K562 (cell line): ENCODE results near the gene PRCC. TPM values are rescaled to one million over a fixed set of nuclear protein-coding genes. Genes with fewer than 3 reads are reported as not detected.
A peak's percentile ranks its signal among the peaks of the same experiment; 100 is the strongest.

Experiments
- ARID1B ChIP-seq: fragments of 450-650 bp; IDR thresholded peaks from 2 replicates; pipeline ENCODE4 v1.6.1; 2016; ENCODE audit warnings: antibody characterized with exemption, mild to moderate bottlenecking, inconsistent platforms
- DPF2 ChIP-seq: fragments of 450-650 bp; IDR thresholded peaks from 2 replicates; pipeline ENCODE4 v1.6.1; 2016
- FOSL1 ChIP-seq: fragments of 200-800 bp; sonication (Bioruptor generic); conservative IDR thresholded peaks from 2 replicates; pipeline ENCODE4 v1.6.1; 2016; ENCODE audit warnings: missing genetic modification characterization, missing compliant biosample characterization
- FOXK1 ChIP-seq: sonication (generic); formaldehyde crosslinking; IDR thresholded peaks from 2 replicates; pipeline ENCODE4 v1.8.0; 2022; ENCODE audit warnings: missing genetic modification reagents, mild to moderate bottlenecking, borderline replicate concordance
- MTA1 ChIP-seq: fragments of 450-650 bp; IDR thresholded peaks from 2 replicates; pipeline ENCODE4 v1.6.1; 2017; ENCODE audit warnings: borderline replicate concordance
- SAFB ChIP-seq: fragments of 200-400 bp; formaldehyde crosslinking; IDR thresholded peaks from 2 replicates; pipeline ENCODE4 v1.6.1; 2017; ENCODE audit warnings: low read depth, low read length, borderline replicate concordance
- SMARCA5 ChIP-seq: fragments of 450-650 bp; IDR thresholded peaks from 2 replicates; pipeline ENCODE4 v1.6.1; 2016
- TEAD4 ChIP-seq, 2 experiments: sonication (generic) in 1 of 2; formaldehyde crosslinking in 1 of 2; IDR thresholded peaks; 2 replicates each; pipeline versions ENCODE4 v1.6.1 to v1.8.0; 2012 to 2022; ENCODE audit warnings: borderline replicate concordance in 1 of 2, inconsistent platforms in 1 of 2, low read length in 1 of 2, mild to moderate bottlenecking in 1 of 2, missing genetic modification reagents in 1 of 2
- ZNF143 ChIP-seq: sonication (generic); formaldehyde crosslinking; IDR thresholded peaks from 2 replicates; pipeline ENCODE4 v1.9.0; 2022; ENCODE audit warnings: mild to moderate bottlenecking, missing genetic modification reagents
- polyA plus RNA-seq, 8 experiments: library from polyadenylated mRNA; depleted of rRNA in 4 of 8; stranded (reverse) in 5 of 8; unstranded in 3 of 8; fragments of >200 nt; fragmentation: Nextera tagmentation in 2 of 8; fragmentation: Illumina TruSeq in 1 of 8; extraction: Ambion mirVana in 2 of 8; extraction: Trizol in 1 of 8; gene quantifications; 2 replicates each; pipeline versions ENCODE4 v1.2.1 to v1.2.3, GENCODE V29; 2011 to 2014; ENCODE audit warnings: inconsistent platforms in 1 of 8, missing spikeins in 1 of 8
- total RNA-seq, 7 experiments: library from RNA; depleted of rRNA in 6 of 7; stranded (reverse); fragments of >200 nt in 6 of 7; fragmentation: Illumina TruSeq in 2 of 7; extraction: Trizol in 2 of 7; gene quantifications; 2 replicates each; pipeline versions ENCODE4 v1.2.1 to v1.2.3, GENCODE V29; 2011 to 2021; ENCODE audit warnings: low replicate concordance in 1 of 7
- TF ChIP-seq, protein P1 (sequence below), 2 experiments: fragments of 450-650 bp; formaldehyde crosslinking in 1 of 2; IDR thresholded peaks; 2 replicates each; pipeline versions ENCODE4 v1.4.0 to v1.6.1; 2014 to 2020; ENCODE audit warnings: mild to moderate bottlenecking in 2 of 2, borderline replicate concordance in 1 of 2, low read depth in 1 of 2
- TF ChIP-seq, protein P2 (sequence below), 2 experiments: fragments of 250-450 bp in 1 of 2; fragments of 450-650 bp in 1 of 2; sonication (Bioruptor Pico) in 1 of 2; IDR thresholded peaks; 2 replicates each; pipeline versions ENCODE4 v1.6.1 to v1.8.0; 2016 to 2021; ENCODE audit warnings: mild to moderate bottlenecking in 2 of 2, moderate library complexity in 2 of 2, missing compliant biosample characterization in 1 of 2, missing genetic modification characterization in 1 of 2
- TF ChIP-seq, protein P3 (sequence below): fragments of 450-650 bp; IDR thresholded peaks from 2 replicates; pipeline ENCODE4 v1.6.1; 2016; ENCODE audit warnings: borderline replicate concordance

The PRCC gene
- total and polyA plus RNA-seq, 9 of the 15 experiments (the other 6 are each of a cell fraction or from before 2014, with no cell fraction given) = 23.9 to 201 (median 41.1) TPM

DNA sequence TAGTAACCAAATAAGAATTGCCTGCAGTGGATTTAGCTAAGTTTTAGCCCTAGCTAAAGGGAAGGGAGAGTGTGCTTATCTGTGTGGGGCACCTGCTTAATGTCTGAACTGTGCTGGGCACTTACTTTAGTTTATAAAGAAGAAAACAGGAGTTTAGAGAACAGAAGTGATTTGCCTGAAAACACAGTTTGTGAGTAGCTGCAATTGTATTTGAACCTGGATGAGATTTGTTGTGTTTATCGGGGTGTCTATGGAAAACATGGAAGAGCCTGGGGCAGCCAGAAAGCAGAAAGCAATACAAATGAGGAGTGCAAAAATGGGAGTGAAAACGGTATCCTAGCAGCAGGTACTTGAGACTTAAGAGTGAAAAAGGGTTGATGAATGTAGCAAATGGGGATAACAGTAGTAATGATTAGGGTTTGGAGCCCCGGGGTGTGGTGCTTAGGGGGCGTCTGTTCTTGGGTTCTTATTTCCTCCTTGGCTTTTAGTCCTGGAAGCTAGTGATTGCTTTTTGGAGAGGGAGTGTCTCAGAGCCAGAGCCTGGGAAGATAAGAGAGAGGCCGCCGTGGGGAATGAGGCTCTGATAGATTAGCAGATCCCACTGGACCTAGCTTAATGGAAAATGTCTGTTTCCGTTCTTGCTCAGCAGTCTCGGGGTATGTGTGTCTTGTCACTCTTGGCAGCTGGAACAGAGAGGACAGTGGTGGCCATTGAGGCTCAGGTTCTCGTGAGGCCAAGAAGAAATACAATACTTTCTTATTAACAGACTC lies 5.6 kb downstream of the PRCC start (continued):
- TF ChIP-seq, protein P1, sequence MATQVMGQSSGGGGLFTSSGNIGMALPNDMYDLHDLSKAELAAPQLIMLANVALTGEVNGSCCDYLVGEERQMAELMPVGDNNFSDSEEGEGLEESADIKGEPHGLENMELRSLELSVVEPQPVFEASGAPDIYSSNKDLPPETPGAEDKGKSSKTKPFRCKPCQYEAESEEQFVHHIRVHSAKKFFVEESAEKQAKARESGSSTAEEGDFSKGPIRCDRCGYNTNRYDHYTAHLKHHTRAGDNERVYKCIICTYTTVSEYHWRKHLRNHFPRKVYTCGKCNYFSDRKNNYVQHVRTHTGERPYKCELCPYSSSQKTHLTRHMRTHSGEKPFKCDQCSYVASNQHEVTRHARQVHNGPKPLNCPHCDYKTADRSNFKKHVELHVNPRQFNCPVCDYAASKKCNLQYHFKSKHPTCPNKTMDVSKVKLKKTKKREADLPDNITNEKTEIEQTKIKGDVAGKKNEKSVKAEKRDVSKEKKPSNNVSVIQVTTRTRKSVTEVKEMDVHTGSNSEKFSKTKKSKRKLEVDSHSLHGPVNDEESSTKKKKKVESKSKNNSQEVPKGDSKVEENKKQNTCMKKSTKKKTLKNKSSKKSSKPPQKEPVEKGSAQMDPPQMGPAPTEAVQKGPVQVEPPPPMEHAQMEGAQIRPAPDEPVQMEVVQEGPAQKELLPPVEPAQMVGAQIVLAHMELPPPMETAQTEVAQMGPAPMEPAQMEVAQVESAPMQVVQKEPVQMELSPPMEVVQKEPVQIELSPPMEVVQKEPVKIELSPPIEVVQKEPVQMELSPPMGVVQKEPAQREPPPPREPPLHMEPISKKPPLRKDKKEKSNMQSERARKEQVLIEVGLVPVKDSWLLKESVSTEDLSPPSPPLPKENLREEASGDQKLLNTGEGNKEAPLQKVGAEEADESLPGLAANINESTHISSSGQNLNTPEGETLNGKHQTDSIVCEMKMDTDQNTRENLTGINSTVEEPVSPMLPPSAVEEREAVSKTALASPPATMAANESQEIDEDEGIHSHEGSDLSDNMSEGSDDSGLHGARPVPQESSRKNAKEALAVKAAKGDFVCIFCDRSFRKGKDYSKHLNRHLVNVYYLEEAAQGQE (IDR thresholded peaks at IDR 0.05; ENCODE audit: borderline replicate concordance) = no peak
- TF ChIP-seq, protein P1 (CRISPR knock-in tag; IDR thresholded peaks at IDR 0.05; ENCODE audit: low read depth) = no peak
- TF ChIP-seq SAFB = no peak
- TF ChIP-seq TEAD4 (IDR thresholded peaks at IDR 0.05; ENCODE audit: low read length) = peak; percentile 69
- no peak for TF ChIP-seq TEAD4 (CRISPR knock-in tag; IDR thresholded peaks at IDR 0.05; ENCODE audit: borderline replicate concordance)
- TF ChIP-seq SMARCA5 = peak; percentile 26; the same call in 1 of the 2 replicates
- TF ChIP-seq ZNF143 (CRISPR knock-in tag) = no peak
- peak; percentile 70 for TF ChIP-seq ARID1B
- TF ChIP-seq, protein P2, sequence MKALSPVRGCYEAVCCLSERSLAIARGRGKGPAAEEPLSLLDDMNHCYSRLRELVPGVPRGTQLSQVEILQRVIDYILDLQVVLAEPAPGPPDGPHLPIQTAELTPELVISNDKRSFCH (CRISPR knock-in tag; IDR thresholded peaks at IDR 0.05) = no peak
- TF ChIP-seq, protein P2 (tag; IDR thresholded peaks at IDR 0.05) = no peak
- TF ChIP-seq DPF2 = 0 out of 2 replicates have a peak, but pooled peaks have one; percentile 50
- TF ChIP-seq FOXK1 (CRISPR knock-in tag) = no peak
- peak; percentile 32 for TF ChIP-seq FOSL1 (tag)
- TF ChIP-seq, protein P3, sequence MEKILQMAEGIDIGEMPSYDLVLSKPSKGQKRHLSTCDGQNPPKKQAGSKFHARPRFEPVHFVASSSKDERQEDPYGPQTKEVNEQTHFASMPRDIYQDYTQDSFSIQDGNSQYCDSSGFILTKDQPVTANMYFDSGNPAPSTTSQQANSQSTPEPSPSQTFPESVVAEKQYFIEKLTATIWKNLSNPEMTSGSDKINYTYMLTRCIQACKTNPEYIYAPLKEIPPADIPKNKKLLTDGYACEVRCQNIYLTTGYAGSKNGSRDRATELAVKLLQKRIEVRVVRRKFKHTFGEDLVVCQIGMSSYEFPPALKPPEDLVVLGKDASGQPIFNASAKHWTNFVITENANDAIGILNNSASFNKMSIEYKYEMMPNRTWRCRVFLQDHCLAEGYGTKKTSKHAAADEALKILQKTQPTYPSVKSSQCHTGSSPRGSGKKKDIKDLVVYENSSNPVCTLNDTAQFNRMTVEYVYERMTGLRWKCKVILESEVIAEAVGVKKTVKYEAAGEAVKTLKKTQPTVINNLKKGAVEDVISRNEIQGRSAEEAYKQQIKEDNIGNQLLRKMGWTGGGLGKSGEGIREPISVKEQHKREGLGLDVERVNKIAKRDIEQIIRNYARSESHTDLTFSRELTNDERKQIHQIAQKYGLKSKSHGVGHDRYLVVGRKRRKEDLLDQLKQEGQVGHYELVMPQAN = no peak
- peak; percentile 23; the same call in 1 of the 2 replicates for TF ChIP-seq MTA1
